ENCODE measurements around the gene BAZ2B.
"Not testable (repeated sequence)": the region's sequence is repeated elsewhere in the genome, so short reads cannot be mapped to it uniquely, and the experiment has no call there.

The BAZ2B gene

GRCh38 chr2:159573294-159573693, 43.1 kb downstream of the BAZ2B start:
- no peak for DNase-seq

GRCh38 chr2:159572459-159572858, 43.9 kb downstream of the BAZ2B start:
- no peak for DNase-seq

GRCh38 chr2:159571540-159572260, 44.6 kb downstream of the BAZ2B start:
- peak; percentile 42 for DNase-seq

GRCh38 chr2:159564081-159564480, 52.3 kb downstream of the BAZ2B start:
- no peak for DNase-seq

- no peak for DNase-seq
These were observed 54.1 kb downstream of the BAZ2B start for GRCh38 chr2:159562248-159562647.

- DNase-seq, result no peak
These were observed 54.6 kb downstream of the BAZ2B start for GRCh38 chr2:159561786-159562185.

GRCh38 chr2:159561242-159561641, 55.1 kb downstream of the BAZ2B start:
- DNase-seq, result no peak

- DNase-seq, result no peak
These were observed 57.3 kb downstream of the BAZ2B start for GRCh38 chr2:159559034-159559433.

- DNase-seq, result no peak
These were observed 57.9 kb downstream of the BAZ2B start for GRCh38 chr2:159558479-159558878.

- peak; percentile 13 for DNase-seq
These were observed 58.8 kb downstream of the BAZ2B start for GRCh38 chr2:159557437-159558034.

- no peak for DNase-seq
These were observed 60.5 kb downstream of the BAZ2B start for GRCh38 chr2:159555651-159556392.

- no peak for DNase-seq
These were observed 62.6 kb downstream of the BAZ2B start for GRCh38 chr2:159553727-159554126.

- no peak for DNase-seq
These were observed 64.5 kb downstream of the BAZ2B start for GRCh38 chr2:159551806-159552205.

- no peak for DNase-seq
These were observed 66.1 kb downstream of the BAZ2B start for GRCh38 chr2:159550231-159550630.

- no peak for DNase-seq
These were observed 67.1 kb downstream of the BAZ2B start for GRCh38 chr2:159549234-159549633.

- DNase-seq, result no peak
These were observed 69.5 kb downstream of the BAZ2B start for GRCh38 chr2:159546716-159547430.

- no peak for DNase-seq
These were observed 70.3 kb downstream of the BAZ2B start for GRCh38 chr2:159546039-159546438.

GRCh38 chr2:159545085-159545484, 71.3 kb downstream of the BAZ2B start:
- DNase-seq, result no peak

GRCh38 chr2:159542101-159542500, 74.2 kb downstream of the BAZ2B start:
- no peak for DNase-seq

- DNase-seq, result no peak
These were observed 76.6 kb downstream of the BAZ2B start for GRCh38 chr2:159539701-159540100.

GRCh38 chr2:159538801-159539200, 77.5 kb downstream of the BAZ2B start:
- DNase-seq, result no peak

- not testable (repeated sequence) for DNase-seq
These were observed 81.1 kb downstream of the BAZ2B start for GRCh38 chr2:159535261-159535660.

GRCh38 chr2:159531475-159531874, 84.9 kb downstream of the BAZ2B start:
- peak; percentile 46 for DNase-seq

Data from NCI-H69 (cell line).